Sigmoid colon (tissue), 7 donors: ENCODE measurements around the gene FOXJ1. TPM values are rescaled to one million over a fixed set of nuclear protein-coding genes. Genes with fewer than 3 reads are reported as not detected.

Experiments used
- DNase-seq: peaks from one replicate; pipeline ENCODE4 v3.0.0-alpha.2; 2019
- H3K27ac ChIP-seq, 4 donors: fragments of 200-600 bp; sonication (generic); one replicate each; pipeline ENCODE4 v1.5.1; 2016 to 2019; ENCODE audit warnings: mild to moderate bottlenecking in 1 of 4
- H3K27me3 ChIP-seq, 3 donors: fragments of 200-600 bp; sonication (generic); one replicate each; pipeline ENCODE4 v1.5.1; 2019; ENCODE audit warnings: mild to moderate bottlenecking in 1 of 3
- H3K36me3 ChIP-seq, 4 donors: fragments of 200-600 bp; sonication (generic); one replicate each; pipeline ENCODE4 v1.5.1; 2016 to 2019
- H3K4me1 ChIP-seq, 4 donors: fragments of 200-600 bp; sonication (generic); one replicate each; pipeline ENCODE4 v1.5.1; 2017 to 2019
- H3K4me3 ChIP-seq, 4 donors: fragments of 200-600 bp; sonication (generic); one replicate each; pipeline ENCODE4 v1.5.1; 2017 to 2019; ENCODE audit warnings: mild to moderate bottlenecking in 2 of 4, moderate library complexity in 1 of 4
- H3K9me3 ChIP-seq, 4 donors: fragments of 200-600 bp in 3 of 4; sonication (generic) in 3 of 4; one replicate each; pipeline versions ENCODE4 v1.5.1 to v1.6.1; 2013 to 2019
- EP300 ChIP-seq, 4 donors: sonication (generic); formaldehyde crosslinking; IDR thresholded peaks; one replicate each; pipeline ENCODE4 v1.6.1; 2017; ENCODE audit warnings: antibody characterized with exemption in 4 of 4
- POLR2A ChIP-seq, 2 donors: fragments of 450-650 bp; IDR thresholded peaks; one replicate each; pipeline ENCODE4 v1.6.1; 2016; ENCODE audit warnings: antibody characterized with exemption in 2 of 2, mild to moderate bottlenecking in 2 of 2, moderate library complexity in 2 of 2
- POLR2AphosphoS5 ChIP-seq, 4 donors: sonication (generic); formaldehyde crosslinking; IDR thresholded peaks; one replicate each; pipeline ENCODE4 v1.6.1; 2017; ENCODE audit warnings: antibody characterized with exemption in 4 of 4
- WGBS, 2 donors: extraction: QIAGEN DNeasy Blood & Tissue Kit; methylation state at CpG; one replicate each; pipeline ENCODE4 v1.1.7; 2013; 5-methylcytosine and 5-hydroxymethylcytosine counted together
- intact Hi-C: fragments of 100-400 bp; cut with DNase I; formaldehyde crosslinking; loops from one replicate; pipeline ENCODE4 v1.15.1; 2023
- polyA plus RNA-seq, 3 donors: library from polyadenylated mRNA; stranded (reverse); fragments of 200-250 nt; gene quantifications; one replicate each; pipeline ENCODE4 v1.2.3, GENCODE V29; 2013
- total RNA-seq, 4 donors: library from RNA; depleted of rRNA; stranded (reverse); fragments of >200 nt; gene quantifications; one replicate each; pipeline ENCODE4 v1.1.0, GENCODE V29; 2016
- TF ChIP-seq, protein P1 (sequence below), 4 experiments: fragments of 450-650 bp in 3 of 4; fragments of 200-600 bp in 1 of 4; IDR thresholded peaks; one replicate each; pipeline ENCODE4 v1.5.1; 2016 to 2019; ENCODE audit warnings: antibody characterized with exemption in 4 of 4, mild to moderate bottlenecking in 3 of 4, moderate library complexity in 2 of 4
- donor health status: healthy with polysubstance abuse.
- donor health status: Bipolar disorder and iron deficiency.
- donor health status: healthy.

Gene FOXJ1
- total and polyA plus RNA-seq, 7 donors: 0.14 to 2.3 (median 0.42) TPM; not detected in 3

DNA sequence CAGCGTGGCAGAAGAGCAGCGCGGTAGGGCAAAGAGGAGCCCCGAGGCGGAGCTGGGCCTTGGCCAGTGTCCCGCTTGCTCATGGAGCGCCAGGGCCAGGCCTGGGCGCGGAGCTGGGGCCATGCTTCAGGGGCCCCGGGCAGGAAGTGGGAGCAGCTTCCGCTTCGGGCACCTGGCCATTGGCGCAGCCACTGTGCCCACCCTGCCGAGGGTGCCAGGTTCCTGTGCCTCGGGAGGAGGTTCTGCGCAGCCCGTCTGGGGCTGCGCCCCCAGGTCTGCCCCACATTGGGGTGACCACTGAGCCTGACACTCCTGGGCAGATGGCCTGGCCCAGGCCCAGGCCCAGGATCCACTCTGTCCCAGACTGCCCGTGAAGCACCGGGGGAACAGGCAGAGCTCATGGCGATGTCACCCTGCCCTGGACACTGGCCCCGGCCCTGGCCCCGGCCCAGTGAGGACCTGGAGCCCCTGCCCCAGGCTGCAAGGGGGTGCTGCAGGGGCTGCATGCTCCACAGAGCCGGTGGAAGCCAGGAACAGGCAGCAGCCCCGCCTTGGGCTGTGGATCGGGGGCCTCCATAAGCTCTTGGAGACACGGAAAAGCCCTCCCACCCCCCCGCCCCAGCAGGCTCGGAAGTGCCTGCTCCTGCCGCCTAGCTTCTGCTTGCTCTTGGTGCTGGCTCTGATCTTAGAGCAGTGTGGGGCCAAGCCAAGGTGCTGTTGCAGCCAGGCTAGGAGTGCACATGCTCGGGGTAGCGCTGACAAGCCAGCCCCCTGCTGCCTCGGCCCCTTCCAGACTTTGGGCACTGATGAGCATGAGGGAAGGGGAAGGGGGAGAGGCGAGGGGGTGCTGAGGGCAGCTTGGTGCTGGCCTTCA is 35.9 kb upstream of the FOXJ1 start:
- H3K4me3 ChIP-seq: no peak overlapping the region
- H3K4me1 ChIP-seq: no peaks in the 10 kb centered on the region
- H3K36me3 ChIP-seq: no peaks in the 10 kb centered on the region
- 95% methylated on average over 34 of the region's 34 CpGs for whole genome bisulfite sequencing, 2 donors
- H3K9me3 ChIP-seq: no peaks in the 10 kb centered on the region
- H3K27ac ChIP-seq: no peak overlapping the region
- no peaks in the 10 kb centered on the region for H3K27me3 ChIP-seq
- no peak for DNase-seq
- intact Hi-C loops: no loop called here
- TF ChIP-seq, protein P1, sequence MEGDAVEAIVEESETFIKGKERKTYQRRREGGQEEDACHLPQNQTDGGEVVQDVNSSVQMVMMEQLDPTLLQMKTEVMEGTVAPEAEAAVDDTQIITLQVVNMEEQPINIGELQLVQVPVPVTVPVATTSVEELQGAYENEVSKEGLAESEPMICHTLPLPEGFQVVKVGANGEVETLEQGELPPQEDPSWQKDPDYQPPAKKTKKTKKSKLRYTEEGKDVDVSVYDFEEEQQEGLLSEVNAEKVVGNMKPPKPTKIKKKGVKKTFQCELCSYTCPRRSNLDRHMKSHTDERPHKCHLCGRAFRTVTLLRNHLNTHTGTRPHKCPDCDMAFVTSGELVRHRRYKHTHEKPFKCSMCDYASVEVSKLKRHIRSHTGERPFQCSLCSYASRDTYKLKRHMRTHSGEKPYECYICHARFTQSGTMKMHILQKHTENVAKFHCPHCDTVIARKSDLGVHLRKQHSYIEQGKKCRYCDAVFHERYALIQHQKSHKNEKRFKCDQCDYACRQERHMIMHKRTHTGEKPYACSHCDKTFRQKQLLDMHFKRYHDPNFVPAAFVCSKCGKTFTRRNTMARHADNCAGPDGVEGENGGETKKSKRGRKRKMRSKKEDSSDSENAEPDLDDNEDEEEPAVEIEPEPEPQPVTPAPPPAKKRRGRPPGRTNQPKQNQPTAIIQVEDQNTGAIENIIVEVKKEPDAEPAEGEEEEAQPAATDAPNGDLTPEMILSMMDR (IDR thresholded peaks at IDR 0.05): no peak
- TF ChIP-seq POLR2A (IDR thresholded peaks at IDR 0.05): no peak
- TF ChIP-seq POLR2AphosphoS5 (IDR thresholded peaks at IDR 0.05): no peak
- TF ChIP-seq EP300 (IDR thresholded peaks at IDR 0.05): no peak

DNA sequence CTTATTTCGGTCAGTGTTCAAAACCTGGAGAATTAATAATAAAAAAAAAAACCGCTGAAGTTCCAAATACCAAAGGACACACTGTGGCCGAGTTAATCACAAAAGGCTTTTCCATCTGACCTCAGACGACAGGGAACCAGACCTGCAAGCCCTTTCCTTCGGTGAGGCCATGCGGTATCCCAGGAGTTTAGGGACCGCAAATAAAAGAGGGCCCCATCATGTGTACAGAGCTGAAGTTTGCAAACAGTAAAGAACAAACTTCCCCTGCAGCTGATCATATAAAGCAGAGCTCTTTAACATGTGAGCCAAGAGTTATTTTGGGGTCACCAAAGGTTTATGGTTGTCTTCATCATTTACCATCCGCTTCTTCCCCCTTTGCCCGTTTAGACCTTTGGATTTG is 33.0 kb upstream of the FOXJ1 start:
- no peaks in the 10 kb centered on the region for H3K36me3 ChIP-seq
- no peaks in the 10 kb centered on the region for H3K9me3 ChIP-seq
- no peaks in the 10 kb centered on the region for H3K27me3 ChIP-seq
- TF ChIP-seq POLR2AphosphoS5 (IDR thresholded peaks at IDR 0.05) (no peak), EP300 (IDR thresholded peaks at IDR 0.05) (no peak), POLR2A (IDR thresholded peaks at IDR 0.05) (no peak)
- TF ChIP-seq, protein P1 (IDR thresholded peaks at IDR 0.05): no peak
- intact Hi-C loops: no loop called here
- no peaks in the 10 kb centered on the region for H3K4me1 ChIP-seq
- WGBS, 2 donors: 33 to 72% methylated on average over 9 of the region's 9 CpGs
- no peak overlapping the region for H3K27ac ChIP-seq
- H3K4me3 ChIP-seq: no peak overlapping the region
- no peak for DNase-seq

DNA sequence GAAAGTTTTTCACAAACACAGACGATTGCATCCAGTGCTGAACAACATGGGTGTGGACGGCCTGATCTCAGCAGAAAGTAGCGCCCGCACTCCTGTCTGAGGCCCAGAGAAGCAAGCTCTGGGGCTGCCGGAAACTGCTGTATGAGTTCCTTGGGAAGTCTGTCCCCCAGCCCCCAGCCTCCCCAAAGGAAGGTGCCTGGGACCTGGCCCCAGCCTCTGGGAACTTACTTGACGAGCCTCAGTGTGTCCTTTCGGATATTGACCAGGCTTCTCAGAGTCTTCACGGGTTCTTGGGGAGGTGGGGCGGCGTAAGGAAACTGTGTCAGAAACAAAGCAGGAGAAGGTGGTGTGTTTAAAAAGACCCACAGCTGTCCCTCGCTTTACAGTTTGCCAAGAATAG is 32.4 kb upstream of the FOXJ1 start:
- 91 to 94% methylated on average over 11 of the region's 11 CpGs for WGBS, 2 donors
- Histone ChIP-seq H3K9me3 (no peaks in the 10 kb centered on the region), H3K36me3 (no peaks in the 10 kb centered on the region), H3K27ac (no peak overlapping the region), H3K27me3 (no peaks in the 10 kb centered on the region), H3K4me1 (no peaks in the 10 kb centered on the region), H3K4me3 (no peak overlapping the region)
- TF ChIP-seq POLR2A (IDR thresholded peaks at IDR 0.05) (no peak), EP300 (IDR thresholded peaks at IDR 0.05) (no peak), POLR2AphosphoS5 (IDR thresholded peaks at IDR 0.05) (no peak)
- TF ChIP-seq, protein P1 (IDR thresholded peaks at IDR 0.05): no peak
- intact Hi-C loops: no loop called here
- DNase-seq: no peak

DNA sequence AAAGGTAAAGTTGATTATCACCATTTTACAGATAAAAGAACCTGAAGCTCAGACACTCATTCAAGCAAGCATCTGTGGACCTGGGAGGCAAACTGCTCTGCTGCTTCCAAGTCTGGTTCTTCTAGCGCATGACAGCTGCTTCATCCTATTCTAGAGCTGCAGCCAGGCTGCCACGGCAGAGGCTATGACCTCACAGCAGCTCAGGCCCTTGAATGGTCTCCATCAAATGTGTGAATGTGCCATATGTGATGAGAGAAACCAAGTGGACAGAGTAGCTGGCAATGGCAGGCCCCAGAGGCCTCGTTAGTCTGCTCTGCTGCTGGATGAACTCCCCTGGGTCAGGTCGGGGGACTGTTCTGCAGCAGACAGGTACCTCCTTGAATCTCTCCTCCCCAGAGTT is 30.7 kb upstream of the FOXJ1 start:
- 93 to 95% methylated on average over 4 of the region's 4 CpGs for WGBS, 2 donors
- intact Hi-C loops: no loop called here
- Histone ChIP-seq H3K9me3 (no peaks in the 10 kb centered on the region), H3K27me3 (no peaks in the 10 kb centered on the region), H3K4me1 (no peaks in the 10 kb centered on the region), H3K4me3 (no peak overlapping the region), H3K36me3 (no peaks in the 10 kb centered on the region), H3K27ac (no peak overlapping the region)
- DNase-seq: no peak
- TF ChIP-seq POLR2AphosphoS5 (IDR thresholded peaks at IDR 0.05): no peak
- TF ChIP-seq EP300 (IDR thresholded peaks at IDR 0.05): no peak
- TF ChIP-seq, protein P1 (IDR thresholded peaks at IDR 0.05): no peak
- TF ChIP-seq POLR2A (IDR thresholded peaks at IDR 0.05): no peak
